ENCODE measurements around the gene SEC24B.

DNA sequence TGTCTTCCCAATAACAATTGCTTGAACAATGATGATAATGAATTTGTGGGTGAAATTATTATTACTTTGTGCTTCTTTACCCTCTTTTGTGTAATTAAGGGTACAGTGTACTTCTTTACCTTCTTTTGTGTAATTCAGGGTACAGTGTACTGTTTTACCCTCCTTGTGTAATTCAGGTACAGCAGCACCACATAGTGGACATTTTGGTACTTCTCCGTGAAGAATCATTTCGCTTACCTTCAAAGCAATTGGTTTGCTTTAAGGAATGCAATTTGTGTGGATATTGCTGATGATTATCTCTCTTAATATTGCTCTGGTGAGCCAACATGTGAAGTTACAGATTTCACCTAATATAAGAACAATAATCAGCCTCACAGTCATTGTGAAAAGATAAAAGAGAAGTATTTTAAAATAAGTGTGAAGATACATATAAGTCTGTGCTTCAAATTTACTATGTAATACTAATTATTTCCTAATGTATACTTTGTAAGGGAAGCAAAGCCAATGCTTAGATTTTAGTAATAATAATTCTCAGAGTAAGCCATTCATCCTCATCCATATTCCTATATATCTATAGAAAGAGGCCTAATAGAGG is 27.2 kb upstream of the SEC24B start:
- TF ChIP-seq, protein P1, sequence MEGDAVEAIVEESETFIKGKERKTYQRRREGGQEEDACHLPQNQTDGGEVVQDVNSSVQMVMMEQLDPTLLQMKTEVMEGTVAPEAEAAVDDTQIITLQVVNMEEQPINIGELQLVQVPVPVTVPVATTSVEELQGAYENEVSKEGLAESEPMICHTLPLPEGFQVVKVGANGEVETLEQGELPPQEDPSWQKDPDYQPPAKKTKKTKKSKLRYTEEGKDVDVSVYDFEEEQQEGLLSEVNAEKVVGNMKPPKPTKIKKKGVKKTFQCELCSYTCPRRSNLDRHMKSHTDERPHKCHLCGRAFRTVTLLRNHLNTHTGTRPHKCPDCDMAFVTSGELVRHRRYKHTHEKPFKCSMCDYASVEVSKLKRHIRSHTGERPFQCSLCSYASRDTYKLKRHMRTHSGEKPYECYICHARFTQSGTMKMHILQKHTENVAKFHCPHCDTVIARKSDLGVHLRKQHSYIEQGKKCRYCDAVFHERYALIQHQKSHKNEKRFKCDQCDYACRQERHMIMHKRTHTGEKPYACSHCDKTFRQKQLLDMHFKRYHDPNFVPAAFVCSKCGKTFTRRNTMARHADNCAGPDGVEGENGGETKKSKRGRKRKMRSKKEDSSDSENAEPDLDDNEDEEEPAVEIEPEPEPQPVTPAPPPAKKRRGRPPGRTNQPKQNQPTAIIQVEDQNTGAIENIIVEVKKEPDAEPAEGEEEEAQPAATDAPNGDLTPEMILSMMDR (IDR thresholded peaks at IDR 0.05) = peak; percentile 88
- no peak for TF ChIP-seq ZFX (IDR thresholded peaks at IDR 0.05; ENCODE audit: borderline replicate concordance)

Data from 22Rv1 (cell line).